ENCODE measurements around the gene CCDC92.

DNA sequence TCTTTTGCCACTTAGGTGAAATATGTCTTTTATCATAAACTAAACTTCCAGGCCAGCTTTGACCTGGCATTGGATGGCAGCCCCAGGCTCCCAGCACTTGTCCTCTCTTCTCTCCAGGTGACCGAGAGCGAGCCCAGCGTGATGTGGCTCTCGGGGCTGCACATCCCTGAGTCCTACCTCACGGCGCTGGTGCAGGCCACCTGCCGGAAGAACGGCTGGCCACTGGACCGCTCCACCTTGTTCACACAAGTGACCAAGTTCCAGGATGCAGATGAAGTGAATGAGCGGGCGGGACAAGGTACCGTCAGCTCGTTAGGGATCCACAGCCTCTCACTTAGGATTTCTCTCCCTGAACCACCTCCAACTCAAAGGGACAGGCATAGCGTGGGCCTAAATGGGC, 39.4 kb downstream of the CCDC92 start:
- TF ChIP-seq, protein P1, sequence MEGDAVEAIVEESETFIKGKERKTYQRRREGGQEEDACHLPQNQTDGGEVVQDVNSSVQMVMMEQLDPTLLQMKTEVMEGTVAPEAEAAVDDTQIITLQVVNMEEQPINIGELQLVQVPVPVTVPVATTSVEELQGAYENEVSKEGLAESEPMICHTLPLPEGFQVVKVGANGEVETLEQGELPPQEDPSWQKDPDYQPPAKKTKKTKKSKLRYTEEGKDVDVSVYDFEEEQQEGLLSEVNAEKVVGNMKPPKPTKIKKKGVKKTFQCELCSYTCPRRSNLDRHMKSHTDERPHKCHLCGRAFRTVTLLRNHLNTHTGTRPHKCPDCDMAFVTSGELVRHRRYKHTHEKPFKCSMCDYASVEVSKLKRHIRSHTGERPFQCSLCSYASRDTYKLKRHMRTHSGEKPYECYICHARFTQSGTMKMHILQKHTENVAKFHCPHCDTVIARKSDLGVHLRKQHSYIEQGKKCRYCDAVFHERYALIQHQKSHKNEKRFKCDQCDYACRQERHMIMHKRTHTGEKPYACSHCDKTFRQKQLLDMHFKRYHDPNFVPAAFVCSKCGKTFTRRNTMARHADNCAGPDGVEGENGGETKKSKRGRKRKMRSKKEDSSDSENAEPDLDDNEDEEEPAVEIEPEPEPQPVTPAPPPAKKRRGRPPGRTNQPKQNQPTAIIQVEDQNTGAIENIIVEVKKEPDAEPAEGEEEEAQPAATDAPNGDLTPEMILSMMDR (IDR thresholded peaks at IDR 0.05), result no peak
- no peak for TF ChIP-seq POLR2AphosphoS5 (IDR thresholded peaks at IDR 0.05)
- TF ChIP-seq EP300 (IDR thresholded peaks at IDR 0.05), result no peak
- no peak for TF ChIP-seq POLR2A (IDR thresholded peaks at IDR 0.05)

Data from suprapubic skin (tissue), 4 donors.